Cardiac muscle cell (in vitro differentiated cells and primary cell): ENCODE measurements around the gene CIAO1. TPM values are rescaled to one million over a fixed set of nuclear protein-coding genes. Genes with fewer than 3 reads are reported as not detected.

ENCODE experiments used
- DNase-seq, 2 donors: peaks; one replicate each; pipeline versions ENCODE4 v3.0.0 to v3.0.0-alpha.2; 2010 to 2017; ENCODE audit warnings: low read depth in 1 of 2, low spot score in 1 of 2
- H3K27ac ChIP-seq: fragments of 200-600 bp; sonication (generic); 2 replicates; pipeline ENCODE4 v1.5.1; 2016
- H3K27me3 ChIP-seq: fragments of 200-600 bp; sonication (generic); 2 replicates; pipeline ENCODE4 v1.6.0; 2016; ENCODE audit warnings: control low read depth
- H3K36me3 ChIP-seq: fragments of 200-600 bp; sonication (generic); 2 replicates; pipeline ENCODE4 v1.5.1; 2016; ENCODE audit warnings: control low read depth
- H3K4me1 ChIP-seq: fragments of 200-600 bp; sonication (generic); 2 replicates; pipeline ENCODE4 v1.8.1; 2017; ENCODE audit warnings: low read depth, mild to moderate bottlenecking, mixed run types
- H3K4me3 ChIP-seq: fragments of 200-600 bp; sonication (generic); 2 replicates; pipeline ENCODE4 v1.5.1; 2016; ENCODE audit warnings: mild to moderate bottlenecking
- H3K9me3 ChIP-seq: fragments of 200-600 bp; sonication (generic); 2 replicates; pipeline ENCODE4 v1.5.1; 2017; ENCODE audit warnings: low read depth, mild to moderate bottlenecking, control low read depth
- CTCF ChIP-seq: IDR thresholded peaks from 2 replicates; pipeline ENCODE4 v1.5.1; 2012; ENCODE audit warnings: low read depth, mild to moderate bottlenecking, low read length
- polyA plus RNA-seq: library from polyadenylated mRNA; unstranded; fragments of >200 nt; fragmentation: Nextera tagmentation; extraction: Ambion mirVana; gene quantifications from 2 replicates; pipeline ENCODE4 v1.2.1, GENCODE V29; 2016
- total RNA-seq: library from RNA; depleted of rRNA; stranded (reverse); fragments of >200 nt; gene quantifications from 2 replicates; pipeline ENCODE4 v1.2.3, GENCODE V29; 2016

CIAO1 gene
- total and polyA plus RNA-seq, 2 experiments from 2014 or later, result 88.6 to 97.3 TPM

DNA sequence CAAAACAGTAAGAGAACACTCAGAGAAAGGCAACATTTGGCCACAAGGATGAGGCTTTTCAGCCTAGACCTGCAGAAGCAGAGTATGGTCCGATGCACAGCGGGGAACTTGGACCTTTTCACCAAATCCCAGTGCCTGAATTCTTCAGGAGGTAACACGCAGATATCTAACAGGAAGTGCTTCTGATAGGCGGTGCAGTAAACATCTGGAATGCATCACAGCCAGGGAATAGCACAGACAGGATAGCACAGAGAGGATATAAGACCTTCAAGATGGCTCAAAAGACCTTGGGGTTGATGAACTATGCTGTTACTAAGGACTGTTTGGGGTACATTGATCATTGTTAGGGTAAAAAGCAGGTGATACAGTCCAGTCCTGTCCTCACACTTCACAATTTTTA is 1.9 kb upstream of the CIAO1 start:
- H3K4me1 ChIP-seq, result peaks cover 43% of the 10 kb centered on the region
- peak overlapping the region; percentile 92 for H3K27ac ChIP-seq
- peak overlapping the region; percentile 82 for H3K4me3 ChIP-seq
- peaks cover 16% of the 10 kb centered on the region for H3K36me3 ChIP-seq
- no peaks in the 10 kb centered on the region for H3K9me3 ChIP-seq
- peak in 1 of 2 donors; percentile 43 for DNase-seq
- no peak for TF ChIP-seq CTCF
- no peaks in the 10 kb centered on the region for H3K27me3 ChIP-seq

DNA sequence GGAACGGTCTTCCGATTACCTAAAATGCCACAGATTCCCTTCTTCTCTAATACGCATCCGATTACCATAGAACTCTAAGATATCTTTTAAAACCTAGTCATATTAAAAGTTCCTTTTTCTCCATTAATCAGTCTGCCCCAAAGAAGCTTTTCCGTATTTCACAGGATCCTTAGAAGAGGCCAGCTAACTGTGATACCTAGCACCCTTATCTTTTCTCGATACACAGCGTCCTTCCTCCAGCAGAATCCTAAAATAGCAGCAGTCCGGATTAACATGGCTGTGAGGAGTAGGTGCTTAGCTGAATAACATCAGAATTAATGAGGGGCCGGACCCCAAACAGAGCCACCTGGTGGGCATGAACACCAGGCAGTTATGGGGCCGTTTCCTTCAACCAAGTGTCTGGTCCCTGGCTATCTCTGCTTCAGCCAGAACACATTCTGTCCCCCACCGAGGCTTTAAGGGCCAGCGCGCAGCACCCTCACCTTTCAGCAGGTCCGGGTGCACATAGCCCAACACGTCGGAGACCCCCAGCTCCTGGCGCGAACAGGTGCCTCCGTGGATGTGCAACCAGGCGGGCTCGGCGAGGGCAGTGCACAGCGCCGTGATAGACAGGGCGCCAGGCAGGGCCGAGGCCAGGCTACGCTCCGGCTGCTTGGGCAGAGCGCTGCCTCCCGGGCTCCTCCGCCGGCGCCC is 1.2 kb upstream of the CIAO1 start:
- H3K27ac ChIP-seq, result peak overlapping the region; percentile 92
- H3K4me1 ChIP-seq, result peaks cover 36% of the 10 kb centered on the region
- peak; percentile 50 for TF ChIP-seq CTCF
- H3K36me3 ChIP-seq, result peaks cover 19% of the 10 kb centered on the region
- peak; percentile 33 to 71 for DNase-seq
- peak overlapping the region; percentile 82 for H3K4me3 ChIP-seq
- no peaks in the 10 kb centered on the region for H3K9me3 ChIP-seq
- H3K27me3 ChIP-seq, result no peaks in the 10 kb centered on the region

DNA sequence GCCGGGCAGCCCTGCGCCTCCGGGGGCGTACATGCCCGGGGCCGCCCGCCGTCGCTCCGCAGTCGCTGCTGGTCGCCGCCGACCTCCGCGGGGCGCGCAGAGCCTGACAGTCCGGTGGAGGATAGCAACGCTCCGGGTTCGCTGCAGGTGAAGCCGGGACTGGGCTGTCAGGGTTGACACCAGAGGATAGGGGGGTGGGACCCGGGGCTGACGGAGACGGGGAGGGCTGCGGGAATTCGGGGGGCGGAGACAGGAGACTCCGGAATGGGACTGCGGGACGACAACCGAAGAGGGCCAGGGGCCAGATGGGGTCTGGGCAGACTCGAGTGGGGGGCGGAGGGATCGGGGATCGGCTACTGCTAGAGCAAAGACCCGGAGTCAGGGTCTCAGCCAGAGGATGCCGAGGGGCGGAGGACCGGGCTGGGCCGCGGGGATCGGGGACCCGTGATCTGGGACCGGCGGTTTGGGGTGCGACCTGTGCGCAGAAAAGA is 631 bp upstream of the CIAO1 start:
- H3K9me3 ChIP-seq, result no peaks in the 10 kb centered on the region
- no peaks in the 10 kb centered on the region for H3K27me3 ChIP-seq
- TF ChIP-seq CTCF, result no peak
- H3K27ac ChIP-seq, result peak overlapping the region; percentile 92
- peak in 1 of 2 donors; percentile 89 for DNase-seq
- peaks cover 30% of the 10 kb centered on the region for H3K4me1 ChIP-seq
- H3K4me3 ChIP-seq, result peak overlapping the region; percentile 82
- H3K36me3 ChIP-seq, result peaks cover 19% of the 10 kb centered on the region

DNA sequence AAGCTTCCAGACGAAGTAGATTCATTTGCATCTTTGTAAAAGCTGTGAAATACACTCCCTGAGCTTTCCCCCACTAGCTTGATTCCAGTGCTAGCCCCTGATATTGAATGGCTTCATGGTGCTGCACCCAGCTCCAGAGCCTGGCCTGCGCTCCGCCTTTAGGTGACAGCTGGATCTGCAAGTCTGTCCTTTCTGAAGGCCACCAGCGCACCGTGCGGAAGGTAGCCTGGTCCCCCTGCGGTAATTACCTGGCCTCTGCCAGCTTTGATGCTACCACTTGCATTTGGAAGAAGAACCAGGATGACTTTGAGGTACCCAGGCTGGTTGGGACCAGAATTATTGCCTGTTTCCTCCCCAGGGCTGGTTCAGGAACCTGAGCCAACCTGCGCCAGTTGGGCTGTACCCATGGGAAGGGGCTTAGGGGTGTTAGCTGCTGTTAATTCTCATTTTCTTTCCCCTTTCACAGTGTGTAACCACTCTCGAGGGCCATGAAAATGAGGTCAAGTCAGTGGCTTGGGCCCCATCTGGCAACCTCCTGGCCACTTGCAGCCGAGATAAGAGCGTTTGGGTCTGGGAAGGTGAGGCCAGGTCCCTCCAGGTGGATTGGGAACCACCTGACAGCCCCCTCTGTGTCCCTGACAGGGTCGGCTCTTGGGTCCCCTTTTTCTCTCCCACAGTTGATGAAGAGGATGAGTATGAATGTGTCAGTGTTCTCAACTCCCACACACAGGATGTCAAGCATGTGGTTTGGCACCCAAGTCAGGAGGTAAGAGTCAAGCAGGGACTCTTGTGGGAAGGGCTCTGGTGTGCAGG is 1.3 kb downstream of the CIAO1 start:
- Histone ChIP-seq H3K9me3 (no peaks in the 10 kb centered on the region), H3K27me3 (no peaks in the 10 kb centered on the region), H3K4me1 (peaks cover 20% of the 10 kb centered on the region), H3K4me3 (peak overlapping the region; percentile 82), H3K36me3 (peaks cover 29% of the 10 kb centered on the region), H3K27ac (no peak overlapping the region)
- DNase-seq, result peak; percentile 28 to 56
- TF ChIP-seq CTCF, result peak; percentile 41

- Histone ChIP-seq H3K4me3 (no peak overlapping the region), H3K27me3 (no peaks in the 10 kb centered on the region), H3K4me1 (peaks cover 5% of the 10 kb centered on the region), H3K27ac (no peak overlapping the region), H3K36me3 (peaks cover 56% of the 10 kb centered on the region), H3K9me3 (no peaks in the 10 kb centered on the region)
- TF ChIP-seq CTCF, result no peak
- DNase-seq, result no peak
These were observed 6.0 kb downstream of the CIAO1 start for GRCh38 chr2:96271995-96272394.
